Liver (tissue), 3 donors: ENCODE data around the gene SLC12A7.

Experiments
- EGR1 ChIP-seq, 2 donors: IDR thresholded peaks; 2 replicates each; pipeline ENCODE4 v1.6.1; 2016 to 2018; ENCODE audit warnings: antibody characterized with exemption in 2 of 2, low read depth in 2 of 2
- GABPA ChIP-seq, 2 donors: IDR thresholded peaks in 1 of 2; conservative IDR thresholded peaks in 1 of 2; 2 replicates each; pipeline ENCODE4 v1.6.1; 2016; ENCODE audit warnings: antibody characterized with exemption in 2 of 2, mild to moderate bottlenecking in 1 of 2, moderate library complexity in 1 of 2
- MAX ChIP-seq: IDR thresholded peaks from 2 replicates; pipeline ENCODE4 v1.6.1; 2016; ENCODE audit warnings: antibody characterized with exemption
- TF ChIP-seq, protein P1 (sequence below): fragments of 150-350 bp; IDR thresholded peaks from 2 replicates; pipeline ENCODE4 v1.5.1; 2017; ENCODE audit warnings: improper control_type of control experiment, low read depth, low read length; ENCODE audit not compliant: missing input control
- donor health status: healthy.
- donor health status: healthy.

DNA sequence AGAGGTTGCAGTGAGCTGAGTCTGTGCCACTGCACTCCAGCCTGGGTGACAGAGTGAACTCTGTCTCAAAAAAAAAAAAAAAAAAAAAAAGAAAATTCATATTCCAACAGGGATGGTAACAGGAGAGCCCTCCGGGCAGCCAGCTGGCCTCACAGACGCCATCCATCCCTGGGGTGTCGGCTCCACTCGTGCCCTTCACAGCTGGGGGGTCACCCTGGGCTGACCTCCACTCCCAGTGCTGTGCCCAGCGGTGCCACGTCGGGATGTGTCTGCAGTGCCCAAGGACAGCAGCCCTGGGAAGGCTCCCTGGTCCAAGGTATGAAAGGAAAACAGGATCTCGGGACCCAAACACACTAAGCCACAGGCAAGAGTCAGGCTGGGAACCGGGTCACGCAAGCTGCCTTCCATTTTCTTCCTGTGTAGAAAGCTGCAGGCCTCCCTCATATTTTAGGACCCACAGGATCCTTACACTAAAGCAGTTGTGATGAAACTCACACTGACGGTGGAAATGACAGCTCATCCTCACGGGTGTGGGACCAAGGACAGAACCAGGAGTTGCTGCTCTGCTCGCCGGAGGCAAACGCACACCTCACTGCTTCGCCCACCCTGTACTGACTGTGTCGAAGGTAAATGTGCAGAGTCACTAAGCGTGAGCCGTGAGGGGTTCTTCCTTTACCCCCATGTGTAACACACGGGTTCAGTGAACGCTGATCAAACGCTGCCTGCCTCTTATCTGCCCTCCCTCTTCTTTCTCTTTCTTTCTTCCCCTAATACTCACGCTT lies 5.3 kb downstream of the SLC12A7 start:
- TF ChIP-seq, protein P1, sequence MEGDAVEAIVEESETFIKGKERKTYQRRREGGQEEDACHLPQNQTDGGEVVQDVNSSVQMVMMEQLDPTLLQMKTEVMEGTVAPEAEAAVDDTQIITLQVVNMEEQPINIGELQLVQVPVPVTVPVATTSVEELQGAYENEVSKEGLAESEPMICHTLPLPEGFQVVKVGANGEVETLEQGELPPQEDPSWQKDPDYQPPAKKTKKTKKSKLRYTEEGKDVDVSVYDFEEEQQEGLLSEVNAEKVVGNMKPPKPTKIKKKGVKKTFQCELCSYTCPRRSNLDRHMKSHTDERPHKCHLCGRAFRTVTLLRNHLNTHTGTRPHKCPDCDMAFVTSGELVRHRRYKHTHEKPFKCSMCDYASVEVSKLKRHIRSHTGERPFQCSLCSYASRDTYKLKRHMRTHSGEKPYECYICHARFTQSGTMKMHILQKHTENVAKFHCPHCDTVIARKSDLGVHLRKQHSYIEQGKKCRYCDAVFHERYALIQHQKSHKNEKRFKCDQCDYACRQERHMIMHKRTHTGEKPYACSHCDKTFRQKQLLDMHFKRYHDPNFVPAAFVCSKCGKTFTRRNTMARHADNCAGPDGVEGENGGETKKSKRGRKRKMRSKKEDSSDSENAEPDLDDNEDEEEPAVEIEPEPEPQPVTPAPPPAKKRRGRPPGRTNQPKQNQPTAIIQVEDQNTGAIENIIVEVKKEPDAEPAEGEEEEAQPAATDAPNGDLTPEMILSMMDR, result no peak
- TF ChIP-seq MAX, result no peak
- no peak for TF ChIP-seq EGR1 (IDR thresholded peaks at IDR 0.05; ENCODE audit: low read depth in 2 of 2)
- no peak for TF ChIP-seq GABPA (IDR thresholded peaks at IDR 0.05 in 1 of 2, conservative IDR thresholded peaks at IDR 0.05 in 1 of 2)
